Liver (tissue), 9 donors: ENCODE results near the gene ANTXR2. TPM values are rescaled to one million over a fixed set of nuclear protein-coding genes. Genes with fewer than 3 reads are reported as not detected.

Experiments
- DNase-seq: peaks from one replicate; pipeline ENCODE4 v3.0.0-alpha.2; 2017; ENCODE audit warnings: low spot score
- H3K27ac ChIP-seq, 2 donors: one replicate each; pipeline ENCODE4 v1.7.0; 2013; ENCODE audit warnings: inconsistent platforms in 2 of 2, low read length in 2 of 2, control low read depth in 1 of 2, low read depth in 1 of 2, mild to moderate bottlenecking in 1 of 2
- H3K27me3 ChIP-seq, 4 donors: one replicate each; pipeline versions ENCODE4 v1.6.1 to v1.7.0; 2013; ENCODE audit warnings: low read length in 3 of 4, inconsistent platforms in 1 of 4, mild to moderate bottlenecking in 1 of 4, moderate library complexity in 1 of 4; ENCODE audit not compliant: control insufficient read depth in 4 of 4, insufficient read depth in 4 of 4
- H3K36me3 ChIP-seq, 4 donors: one replicate each; pipeline versions ENCODE4 v1.6.1 to v1.7.0; 2013; ENCODE audit warnings: low read length in 3 of 4, mild to moderate bottlenecking in 3 of 4, low read depth in 1 of 4, moderate library complexity in 1 of 4; ENCODE audit not compliant: control insufficient read depth in 4 of 4, insufficient read depth in 3 of 4
- H3K4me1 ChIP-seq, 4 donors: one replicate each; pipeline versions ENCODE4 v1.6.1 to v1.7.0; 2013; ENCODE audit warnings: low read length in 3 of 4, mild to moderate bottlenecking in 3 of 4, moderate library complexity in 1 of 4; ENCODE audit not compliant: control insufficient read depth in 4 of 4, insufficient read depth in 4 of 4
- H3K4me3 ChIP-seq, 3 donors: one replicate each; pipeline versions ENCODE4 v1.6.1 to v1.7.0; 2013; ENCODE audit warnings: low read length in 3 of 3, control low read depth in 1 of 3, low read depth in 1 of 3, mild to moderate bottlenecking in 1 of 3
- H3K9ac ChIP-seq, 2 donors: one replicate each; pipeline ENCODE4 v1.7.0; 2013; ENCODE audit warnings: low read length in 2 of 2, mild to moderate bottlenecking in 2 of 2, moderate library complexity in 2 of 2, control low read depth in 1 of 2, low read depth in 1 of 2
- H3K9me3 ChIP-seq, 4 donors: one replicate each; pipeline versions ENCODE4 v1.6.1 to v1.7.0; 2013; ENCODE audit warnings: low read length in 3 of 4; ENCODE audit not compliant: control insufficient read depth in 4 of 4
- EGR1 ChIP-seq, 2 donors: IDR thresholded peaks; 2 replicates each; pipeline ENCODE4 v1.6.1; 2016 to 2018; ENCODE audit warnings: antibody characterized with exemption in 2 of 2, low read depth in 2 of 2
- FOXA1 ChIP-seq: IDR thresholded peaks from 2 replicates; pipeline ENCODE4 v1.6.1; 2016; ENCODE audit warnings: antibody characterized with exemption
- FOXA2 ChIP-seq: IDR thresholded peaks from 2 replicates; pipeline ENCODE4 v1.6.1; 2016; ENCODE audit warnings: antibody characterized with exemption
- HNF4A ChIP-seq, 2 donors: conservative IDR thresholded peaks; 2 replicates each; pipeline ENCODE4 v1.6.1; 2016; ENCODE audit warnings: antibody characterized with exemption in 2 of 2, mild to moderate bottlenecking in 2 of 2
- HNF4G ChIP-seq: IDR thresholded peaks from 2 replicates; pipeline ENCODE4 v1.6.1; 2016; ENCODE audit warnings: antibody characterized with exemption
- JUND ChIP-seq, 2 donors: IDR thresholded peaks; 2 replicates each; pipeline ENCODE4 v1.6.1; 2016; ENCODE audit warnings: antibody characterized with exemption in 2 of 2
- NR2F2 ChIP-seq: IDR thresholded peaks from 2 replicates; pipeline ENCODE4 v1.6.1; 2016; ENCODE audit warnings: antibody characterized with exemption
- RAD21 ChIP-seq, 2 donors: IDR thresholded peaks; 2 replicates each; pipeline ENCODE4 v1.6.1; 2016; ENCODE audit warnings: antibody characterized with exemption in 2 of 2, mild to moderate bottlenecking in 2 of 2
- RXRA ChIP-seq, 2 donors: IDR thresholded peaks; 2 replicates each; pipeline ENCODE4 v1.6.1; 2017 to 2018; ENCODE audit warnings: antibody characterized with exemption in 2 of 2, mild to moderate bottlenecking in 1 of 2
- SP1 ChIP-seq: IDR thresholded peaks from 2 replicates; pipeline ENCODE4 v1.6.1; 2018; ENCODE audit warnings: antibody characterized with exemption, mild to moderate bottlenecking
- TAF1 ChIP-seq: conservative IDR thresholded peaks from 2 replicates; pipeline ENCODE4 v1.6.1; 2016; ENCODE audit warnings: antibody characterized with exemption, mild to moderate bottlenecking
- YY1 ChIP-seq: IDR thresholded peaks from 2 replicates; pipeline ENCODE4 v1.6.1; 2016; ENCODE audit warnings: antibody characterized with exemption, mild to moderate bottlenecking
- WGBS: extraction: QIAGEN DNeasy Blood & Tissue Kit; methylation state at CpG from one replicate; pipeline ENCODE4 v1.1.7; 2013; 5-methylcytosine and 5-hydroxymethylcytosine counted together
- polyA plus RNA-seq, 2 donors: library from polyadenylated mRNA; stranded (reverse) in 1 of 2; unstranded in 1 of 2; fragments of 200-250 nt in 1 of 2; fragments of >200 nt in 1 of 2; fragmentation: Nextera tagmentation in 1 of 2; extraction: Ambion mirVana in 1 of 2; gene quantifications; one replicate each; pipeline versions ENCODE4 v1.2.1 to v1.2.3, GENCODE V29; 2013 to 2015
- total RNA-seq, 2 donors: library from RNA; depleted of rRNA; stranded (reverse); fragments of >200 nt; gene quantifications; one replicate each; pipeline ENCODE4 v1.2.3, GENCODE V29; 2014
- TF ChIP-seq, protein P1 (sequence below): IDR thresholded peaks from 2 replicates; pipeline ENCODE4 v1.6.1; 2016; ENCODE audit warnings: antibody characterized with exemption
- TF ChIP-seq, protein P2 (sequence below): IDR thresholded peaks from 2 replicates; pipeline ENCODE4 v1.6.1; 2016; ENCODE audit warnings: antibody characterized with exemption, mild to moderate bottlenecking
- donor health status: healthy.
- donor health status: healthy.
- donor health status: healthy.
- donor health status: healthy.
- donor health status: healthy.

The ANTXR2 gene
- total and polyA plus RNA-seq, 4 donors: 16.1 to 30.5 (median 21.3) TPM

DNA sequence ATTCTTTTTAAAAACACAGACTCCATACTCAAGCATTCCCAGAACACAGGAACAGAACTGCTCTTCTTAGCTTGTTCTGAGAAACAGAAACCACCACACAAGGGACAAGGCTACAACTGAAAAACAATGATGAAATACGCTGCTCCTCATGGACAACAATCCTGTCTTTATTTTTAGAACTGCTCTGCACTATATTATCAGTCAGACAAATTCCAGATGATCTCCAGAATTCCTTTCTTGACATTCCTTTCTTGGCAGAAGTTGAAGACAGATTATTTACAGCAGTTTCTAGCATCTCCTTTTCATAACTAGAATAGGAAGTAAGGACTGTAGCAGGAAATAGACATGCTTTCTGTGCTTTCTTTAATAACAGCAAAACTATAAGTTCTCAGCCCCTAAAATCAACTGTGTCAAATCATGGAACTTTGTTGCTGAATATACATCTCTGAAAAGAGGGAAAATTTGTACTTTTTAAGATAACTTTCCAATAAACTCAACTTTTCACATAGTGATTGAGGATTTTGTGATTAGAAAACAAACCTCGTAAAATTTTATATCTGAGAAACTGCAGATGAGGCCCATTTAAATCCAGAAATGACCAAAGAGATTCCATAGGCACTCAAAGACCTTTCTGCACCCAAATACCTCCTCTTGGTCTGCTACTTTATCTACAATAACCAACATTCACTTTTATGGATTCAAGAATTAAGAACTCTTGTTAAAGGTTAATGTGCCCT is 35.9 kb downstream of the ANTXR2 start:
- H3K27ac ChIP-seq: no peak overlapping the region
- DNase-seq: no peak
- H3K4me1 ChIP-seq: peaks cover 0 to 3% (median 0%) of the 10 kb centered on the region in 4 donors
- TF ChIP-seq RAD21 (IDR thresholded peaks at IDR 0.05) (peak; percentile 7 to 20), SP1 (peak; percentile 33), YY1 (no peak), NR2F2 (peak; percentile 62)
- TF ChIP-seq, protein P1, sequence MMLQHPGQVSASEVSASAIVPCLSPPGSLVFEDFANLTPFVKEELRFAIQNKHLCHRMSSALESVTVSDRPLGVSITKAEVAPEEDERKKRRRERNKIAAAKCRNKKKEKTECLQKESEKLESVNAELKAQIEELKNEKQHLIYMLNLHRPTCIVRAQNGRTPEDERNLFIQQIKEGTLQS: peak; percentile 67
- no peaks in the 10 kb centered on the region for H3K9me3 ChIP-seq
- peaks cover 0 to 17% (median 3%) of the 10 kb centered on the region in 4 donors for H3K36me3 ChIP-seq
- WGBS: 75% methylated on average over 2 of the region's 2 CpGs
- no peak overlapping the region for H3K9ac ChIP-seq
- H3K27me3 ChIP-seq: no peaks in the 10 kb centered on the region
- no peak overlapping the region for H3K4me3 ChIP-seq

DNA sequence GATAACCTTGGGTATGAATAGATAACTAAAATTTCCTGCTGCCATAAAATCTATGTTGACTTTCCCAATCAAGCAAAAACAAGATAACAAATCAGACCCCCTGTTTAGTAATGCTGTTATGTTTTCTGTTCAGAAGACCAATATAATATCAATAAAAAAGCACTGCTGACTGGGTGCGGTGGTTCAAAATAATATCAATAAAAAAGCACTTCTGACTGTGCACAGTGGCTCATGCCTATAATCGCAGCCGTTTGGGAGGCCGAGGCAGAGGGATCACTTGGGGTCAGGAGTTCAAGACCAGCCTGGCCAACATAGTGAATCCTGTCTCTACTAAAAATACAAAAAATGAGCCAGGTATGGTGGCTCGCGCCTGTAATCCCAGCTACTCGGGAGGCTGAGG is 36.7 kb downstream of the ANTXR2 start:
- Histone ChIP-seq H3K4me3 (no peak overlapping the region), H3K9me3 (no peaks in the 10 kb centered on the region), H3K36me3 (peaks cover 0 to 20% (median 4%) of the 10 kb centered on the region in 4 donors), H3K9ac (no peak overlapping the region), H3K4me1 (peaks cover 0 to 3% (median 0%) of the 10 kb centered on the region in 4 donors), H3K27ac (no peak overlapping the region), H3K27me3 (no peaks in the 10 kb centered on the region)
- DNase-seq: no peak
- TF ChIP-seq FOXA2 (no peak), EGR1 (IDR thresholded peaks at IDR 0.05; ENCODE audit: low read depth in 2 of 2) (no peak), SP1 (no peak), JUND (IDR thresholded peaks at IDR 0.05) (no peak), FOXA1 (no peak), YY1 (no peak), RXRA (IDR thresholded peaks at IDR 0.05) (no peak)
- WGBS: 75% methylated on average over 7 of the region's 7 CpGs

DNA sequence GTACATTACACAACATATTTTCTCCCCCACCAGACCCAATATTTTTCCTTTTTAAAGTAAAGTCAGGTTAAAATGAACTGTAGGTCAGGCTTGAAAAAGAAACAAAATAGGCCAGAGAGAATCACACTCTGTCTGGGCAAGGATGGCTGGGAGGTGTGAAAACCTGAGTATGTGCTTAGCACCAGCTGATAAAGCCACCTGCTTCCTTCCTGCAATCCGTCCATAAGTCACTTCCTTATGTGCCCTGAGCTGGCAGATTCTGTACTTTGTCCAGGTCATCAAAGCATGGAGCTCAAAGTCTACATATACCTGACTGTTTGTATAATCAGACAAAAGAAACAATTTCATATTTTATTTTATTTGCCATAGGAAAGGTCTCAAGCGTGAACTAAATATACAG is 37.7 kb downstream of the ANTXR2 start:
- Histone ChIP-seq H3K36me3 (peaks cover 0 to 24% (median 7%) of the 10 kb centered on the region in 4 donors), H3K9ac (no peak overlapping the region), H3K4me1 (peaks cover 0 to 3% (median 0%) of the 10 kb centered on the region in 4 donors), H3K27ac (no peak overlapping the region), H3K9me3 (no peaks in the 10 kb centered on the region), H3K27me3 (no peaks in the 10 kb centered on the region), H3K4me3 (no peak overlapping the region)
- 72% methylated on average over 2 of the region's 2 CpGs for WGBS
- TF ChIP-seq HNF4A (conservative IDR thresholded peaks at IDR 0.05): peak; percentile 32 to 33
- TF ChIP-seq EGR1 (IDR thresholded peaks at IDR 0.05; ENCODE audit: low read depth in 2 of 2): no peak
- TF ChIP-seq, protein P2, sequence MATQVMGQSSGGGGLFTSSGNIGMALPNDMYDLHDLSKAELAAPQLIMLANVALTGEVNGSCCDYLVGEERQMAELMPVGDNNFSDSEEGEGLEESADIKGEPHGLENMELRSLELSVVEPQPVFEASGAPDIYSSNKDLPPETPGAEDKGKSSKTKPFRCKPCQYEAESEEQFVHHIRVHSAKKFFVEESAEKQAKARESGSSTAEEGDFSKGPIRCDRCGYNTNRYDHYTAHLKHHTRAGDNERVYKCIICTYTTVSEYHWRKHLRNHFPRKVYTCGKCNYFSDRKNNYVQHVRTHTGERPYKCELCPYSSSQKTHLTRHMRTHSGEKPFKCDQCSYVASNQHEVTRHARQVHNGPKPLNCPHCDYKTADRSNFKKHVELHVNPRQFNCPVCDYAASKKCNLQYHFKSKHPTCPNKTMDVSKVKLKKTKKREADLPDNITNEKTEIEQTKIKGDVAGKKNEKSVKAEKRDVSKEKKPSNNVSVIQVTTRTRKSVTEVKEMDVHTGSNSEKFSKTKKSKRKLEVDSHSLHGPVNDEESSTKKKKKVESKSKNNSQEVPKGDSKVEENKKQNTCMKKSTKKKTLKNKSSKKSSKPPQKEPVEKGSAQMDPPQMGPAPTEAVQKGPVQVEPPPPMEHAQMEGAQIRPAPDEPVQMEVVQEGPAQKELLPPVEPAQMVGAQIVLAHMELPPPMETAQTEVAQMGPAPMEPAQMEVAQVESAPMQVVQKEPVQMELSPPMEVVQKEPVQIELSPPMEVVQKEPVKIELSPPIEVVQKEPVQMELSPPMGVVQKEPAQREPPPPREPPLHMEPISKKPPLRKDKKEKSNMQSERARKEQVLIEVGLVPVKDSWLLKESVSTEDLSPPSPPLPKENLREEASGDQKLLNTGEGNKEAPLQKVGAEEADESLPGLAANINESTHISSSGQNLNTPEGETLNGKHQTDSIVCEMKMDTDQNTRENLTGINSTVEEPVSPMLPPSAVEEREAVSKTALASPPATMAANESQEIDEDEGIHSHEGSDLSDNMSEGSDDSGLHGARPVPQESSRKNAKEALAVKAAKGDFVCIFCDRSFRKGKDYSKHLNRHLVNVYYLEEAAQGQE: no peak
- no peak for TF ChIP-seq SP1
- TF ChIP-seq TAF1: no peak
- TF ChIP-seq HNF4G: no peak
- no peak for TF ChIP-seq RXRA (IDR thresholded peaks at IDR 0.05)
- no peak for DNase-seq
